Spinal cord (tissue), 10 donors: Measurements from ENCODE around the gene EML4. TPM values are rescaled to one million over a fixed set of nuclear protein-coding genes. Genes with fewer than 3 reads are reported as not detected.
A peak's percentile ranks its signal among the peaks of the same experiment; 100 is the strongest.
"Not testable (repeated sequence)": the region's sequence is repeated elsewhere in the genome, so short reads cannot be mapped to it uniquely, and the experiment has no call there.

Experiments
- DNase-seq, 6 donors: peaks; one replicate each; pipeline versions ENCODE4 v3.0.0 to v3.0.0-alpha.2; 2013 to 2015; ENCODE audit warnings: low spot score in 6 of 6, low read depth in 4 of 6
- H3K27ac ChIP-seq: one replicate; pipeline ENCODE4 v1.5.1; 2013; ENCODE audit warnings: low read depth, low read length, control low read depth
- H3K27me3 ChIP-seq: one replicate; pipeline ENCODE4 v1.6.1; 2013; ENCODE audit warnings: low read length; ENCODE audit not compliant: control insufficient read depth, insufficient read depth
- H3K36me3 ChIP-seq: one replicate; pipeline ENCODE4 v1.6.1; 2013; ENCODE audit warnings: low read length; ENCODE audit not compliant: control insufficient read depth, insufficient read depth
- H3K4me1 ChIP-seq: one replicate; pipeline ENCODE4 v1.6.1; 2013; ENCODE audit warnings: low read length; ENCODE audit not compliant: control insufficient read depth, insufficient read depth
- H3K4me3 ChIP-seq: one replicate; pipeline ENCODE4 v1.5.1; 2013; ENCODE audit warnings: low read depth, low read length, control low read depth
- H3K9me3 ChIP-seq: one replicate; pipeline ENCODE4 v1.6.1; 2013; ENCODE audit warnings: low read length; ENCODE audit not compliant: control insufficient read depth, insufficient read depth
- WGBS: methylation state at CpG from one replicate; pipeline ENCODE4 v1.1.5; 2013; ENCODE audit warnings: missing lambda C conversion rate; ENCODE audit not compliant: insufficient coverage; 5-methylcytosine and 5-hydroxymethylcytosine counted together
- polyA plus RNA-seq, 2 donors: library from polyadenylated mRNA; unstranded; fragments of 120-200 nt; gene quantifications; one replicate each; pipeline ENCODE4 v1.2.1, GENCODE V29; 2013; ENCODE audit not compliant: insufficient read length in 2 of 2
- total RNA-seq, 2 donors: library from RNA; depleted of rRNA in 1 of 2; stranded (reverse); fragments of 120-200 nt in 1 of 2; fragments of >200 nt in 1 of 2; gene quantifications; one replicate each; pipeline versions ENCODE4 v1.2.3 to v1.2.4, GENCODE V29; 2013 to 2014
- donor health status: healthy.

EML4 gene
- total and polyA plus RNA-seq, 4 donors = 31.6 to 68.8 (median 44.9) TPM

- H3K9me3 ChIP-seq = no peaks in the 10 kb centered on the region
- no peak overlapping the region for H3K27ac ChIP-seq
- H3K4me1 ChIP-seq = no peaks in the 10 kb centered on the region
- no peaks in the 10 kb centered on the region for H3K27me3 ChIP-seq
- H3K4me3 ChIP-seq = no peak overlapping the region
- WGBS = no CpG with 5 or more reads among the region's 3 CpGs
- DNase-seq = no peak
- H3K36me3 ChIP-seq = peaks cover 6% of the 10 kb centered on the region
Observed at GRCh38 chr2:42261518-42262195, 92.5 kb downstream of the EML4 start.

GRCh38 chr2:42266236-42266635 is 97.1 kb downstream of the EML4 start:
- H3K36me3 ChIP-seq = peaks cover 2% of the 10 kb centered on the region
- no peak overlapping the region for H3K4me3 ChIP-seq
- no peaks in the 10 kb centered on the region for H3K4me1 ChIP-seq
- no peak overlapping the region for H3K27ac ChIP-seq
- no peaks in the 10 kb centered on the region for H3K9me3 ChIP-seq
- no peaks in the 10 kb centered on the region for H3K27me3 ChIP-seq
- 100% methylated on average over 1 of the region's 4 CpGs for WGBS
- DNase-seq = no peak

GRCh38 chr2:42267530-42267929 is 98.4 kb downstream of the EML4 start:
- no peak for DNase-seq
- no peak overlapping the region for H3K27ac ChIP-seq
- H3K36me3 ChIP-seq = peaks cover 2% of the 10 kb centered on the region
- no peak overlapping the region for H3K4me3 ChIP-seq
- no peaks in the 10 kb centered on the region for H3K27me3 ChIP-seq
- no peaks in the 10 kb centered on the region for H3K4me1 ChIP-seq
- WGBS = no CpG with 5 or more reads among the region's 1 CpG
- H3K9me3 ChIP-seq = no peaks in the 10 kb centered on the region

- WGBS = no CpG with 5 or more reads among the region's 5 CpGs
- H3K9me3 ChIP-seq = no peaks in the 10 kb centered on the region
- DNase-seq = no peak
- H3K4me1 ChIP-seq = no peaks in the 10 kb centered on the region
- no peaks in the 10 kb centered on the region for H3K27me3 ChIP-seq
- H3K4me3 ChIP-seq = no peak overlapping the region
- no peak overlapping the region for H3K27ac ChIP-seq
- peaks cover 2% of the 10 kb centered on the region for H3K36me3 ChIP-seq
Observed at GRCh38 chr2:42268528-42269151, 99.5 kb downstream of the EML4 start.

- Histone ChIP-seq H3K4me1 (no peaks in the 10 kb centered on the region), H3K9me3 (no peaks in the 10 kb centered on the region), H3K27me3 (no peaks in the 10 kb centered on the region), H3K36me3 (no peaks in the 10 kb centered on the region), H3K4me3 (no peak overlapping the region), H3K27ac (no peak overlapping the region)
- no peak for DNase-seq
- 92% methylated on average over 2 of the region's 5 CpGs for WGBS
Observed at GRCh38 chr2:42270757-42271156, 101.6 kb downstream of the EML4 start.

- H3K27ac ChIP-seq, H3K27me3 ChIP-seq, H3K9me3 ChIP-seq, H3K4me1 ChIP-seq, H3K4me3 ChIP-seq, H3K36me3 ChIP-seq: not testable (repeated sequence)
- peak in 1 of 6 donors; percentile 2 for DNase-seq
- no CpG with 5 or more reads among the region's 5 CpGs for WGBS
Observed at GRCh38 chr2:42271246-42271645, 102.1 kb downstream of the EML4 start.

GRCh38 chr2:42274863-42275262 is 105.7 kb downstream of the EML4 start:
- Histone ChIP-seq H3K27ac (no peak overlapping the region), H3K27me3 (no peaks in the 10 kb centered on the region), H3K36me3 (no peaks in the 10 kb centered on the region), H3K4me1 (no peaks in the 10 kb centered on the region), H3K9me3 (no peaks in the 10 kb centered on the region), H3K4me3 (no peak overlapping the region)
- DNase-seq = no peak
- WGBS = no CpG with 5 or more reads among the region's 2 CpGs

- H3K9me3 ChIP-seq = no peaks in the 10 kb centered on the region
- H3K4me3 ChIP-seq = no peak overlapping the region
- H3K27me3 ChIP-seq = no peaks in the 10 kb centered on the region
- H3K36me3 ChIP-seq = peaks cover 3% of the 10 kb centered on the region
- DNase-seq = no peak
- H3K4me1 ChIP-seq = no peaks in the 10 kb centered on the region
- no peak overlapping the region for H3K27ac ChIP-seq
- 100% methylated on average over 1 of the region's 2 CpGs for WGBS
Observed at GRCh38 chr2:42281416-42282081, 112.4 kb downstream of the EML4 start.

- no peak for DNase-seq
- no peak overlapping the region for H3K27ac ChIP-seq
- H3K9me3 ChIP-seq = no peaks in the 10 kb centered on the region
- H3K36me3 ChIP-seq = peaks cover 3% of the 10 kb centered on the region
- no peak overlapping the region for H3K4me3 ChIP-seq
- no peaks in the 10 kb centered on the region for H3K4me1 ChIP-seq
- no peaks in the 10 kb centered on the region for H3K27me3 ChIP-seq
- WGBS = 100% methylated on average over 1 of the region's 6 CpGs
Observed at GRCh38 chr2:42284019-42284418, 114.9 kb downstream of the EML4 start.
